KMS-11 (cell line): ENCODE data around the gene SV2C.

Source experiments
- H2AFZ ChIP-seq: fragments of 200-600 bp; sonication (generic); 2 replicates; pipeline ENCODE4 v1.6.1; 2016; ENCODE audit warnings: antibody characterized with exemption, mixed run types, low read depth
- H3K27ac ChIP-seq: fragments of 200-600 bp; sonication (generic); 2 replicates; pipeline ENCODE4 v1.6.1; 2016; ENCODE audit warnings: mild to moderate bottlenecking, mixed run types
- H3K27me3 ChIP-seq: fragments of 200-600 bp; sonication (generic); 2 replicates; pipeline ENCODE4 v1.6.1; 2017; ENCODE audit warnings: mild to moderate bottlenecking, low read depth, mixed run types, moderate library complexity; ENCODE audit not compliant: insufficient read depth
- H3K36me3 ChIP-seq: fragments of 200-600 bp; sonication (generic); 2 replicates; pipeline ENCODE4 v1.6.1; 2017; ENCODE audit warnings: mild to moderate bottlenecking, mixed run types; ENCODE audit not compliant: insufficient read depth
- H3K4me1 ChIP-seq: fragments of 200-600 bp; sonication (generic); 2 replicates; pipeline ENCODE4 v1.6.1; 2016; ENCODE audit warnings: mild to moderate bottlenecking, low read depth, mixed run types; ENCODE audit not compliant: poor library complexity, severe bottlenecking
- H3K4me2 ChIP-seq: fragments of 200-600 bp; sonication (generic); 2 replicates; pipeline ENCODE4 v1.7.0; 2016; ENCODE audit warnings: mild to moderate bottlenecking, mixed run types
- H3K4me3 ChIP-seq: fragments of 200-600 bp; sonication (generic); IDR thresholded peaks from 2 replicates; pipeline ENCODE4 v1.6.1; 2017; ENCODE audit warnings: low read depth, low read length, mixed read lengths; ENCODE audit not compliant: insufficient read depth
- H3K79me2 ChIP-seq: fragments of 200-600 bp; sonication (generic); 2 replicates; pipeline ENCODE4 v1.6.1; 2016; ENCODE audit warnings: low read depth, mixed run types; ENCODE audit not compliant: insufficient read depth
- H3K9ac ChIP-seq: fragments of 200-600 bp; sonication (generic); 2 replicates; pipeline ENCODE4 v1.6.1; 2016; ENCODE audit warnings: mild to moderate bottlenecking, mixed run types
- H4K20me1 ChIP-seq: fragments of 200-600 bp; sonication (generic); 2 replicates; pipeline ENCODE4 v1.6.1; 2016; ENCODE audit warnings: mild to moderate bottlenecking, mixed run types; ENCODE audit not compliant: insufficient read depth
- TF ChIP-seq, protein P1 (sequence below): fragments of 200-600 bp; sonication (generic); conservative IDR thresholded peaks from 2 replicates; pipeline ENCODE4 v1.6.1; 2017; ENCODE audit warnings: low read depth, mild to moderate bottlenecking, antibody characterized with exemption, low read length, moderate library complexity, mixed read lengths

Gene SV2C

DNA sequence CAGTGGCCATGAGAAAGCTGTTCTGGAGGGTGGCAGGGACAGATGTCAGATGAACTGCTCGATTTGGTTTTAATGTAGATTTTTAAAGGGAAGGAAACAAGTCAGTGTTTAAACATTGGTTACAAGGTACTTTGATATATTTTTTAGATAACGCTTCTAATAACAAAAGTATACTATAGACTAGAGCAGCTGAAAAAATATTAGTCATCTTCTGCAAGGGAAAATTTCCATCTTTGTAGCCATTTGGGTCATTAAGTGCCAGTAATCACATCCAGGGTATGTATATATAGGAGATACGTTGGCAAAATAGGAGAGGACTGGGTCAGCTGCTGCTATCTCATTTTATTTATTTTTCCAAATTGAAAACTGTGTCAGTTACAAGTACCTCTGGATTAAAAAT lies 69.0 kb downstream of the SV2C start:
- TF ChIP-seq, protein P1, sequence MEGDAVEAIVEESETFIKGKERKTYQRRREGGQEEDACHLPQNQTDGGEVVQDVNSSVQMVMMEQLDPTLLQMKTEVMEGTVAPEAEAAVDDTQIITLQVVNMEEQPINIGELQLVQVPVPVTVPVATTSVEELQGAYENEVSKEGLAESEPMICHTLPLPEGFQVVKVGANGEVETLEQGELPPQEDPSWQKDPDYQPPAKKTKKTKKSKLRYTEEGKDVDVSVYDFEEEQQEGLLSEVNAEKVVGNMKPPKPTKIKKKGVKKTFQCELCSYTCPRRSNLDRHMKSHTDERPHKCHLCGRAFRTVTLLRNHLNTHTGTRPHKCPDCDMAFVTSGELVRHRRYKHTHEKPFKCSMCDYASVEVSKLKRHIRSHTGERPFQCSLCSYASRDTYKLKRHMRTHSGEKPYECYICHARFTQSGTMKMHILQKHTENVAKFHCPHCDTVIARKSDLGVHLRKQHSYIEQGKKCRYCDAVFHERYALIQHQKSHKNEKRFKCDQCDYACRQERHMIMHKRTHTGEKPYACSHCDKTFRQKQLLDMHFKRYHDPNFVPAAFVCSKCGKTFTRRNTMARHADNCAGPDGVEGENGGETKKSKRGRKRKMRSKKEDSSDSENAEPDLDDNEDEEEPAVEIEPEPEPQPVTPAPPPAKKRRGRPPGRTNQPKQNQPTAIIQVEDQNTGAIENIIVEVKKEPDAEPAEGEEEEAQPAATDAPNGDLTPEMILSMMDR, result no peak
- Histone ChIP-seq H3K27ac (no peak overlapping the region), H3K4me3 (no peak overlapping the region), H3K9ac (no peak overlapping the region), H3K27me3 (no peaks in the 10 kb centered on the region), H4K20me1 (no peaks in the 10 kb centered on the region), H3K36me3 (no peaks in the 10 kb centered on the region), H3K79me2 (no peaks in the 10 kb centered on the region), H2AFZ (no peak overlapping the region), H3K4me1 (no peaks in the 10 kb centered on the region), H3K4me2 (no peak overlapping the region)

DNA sequence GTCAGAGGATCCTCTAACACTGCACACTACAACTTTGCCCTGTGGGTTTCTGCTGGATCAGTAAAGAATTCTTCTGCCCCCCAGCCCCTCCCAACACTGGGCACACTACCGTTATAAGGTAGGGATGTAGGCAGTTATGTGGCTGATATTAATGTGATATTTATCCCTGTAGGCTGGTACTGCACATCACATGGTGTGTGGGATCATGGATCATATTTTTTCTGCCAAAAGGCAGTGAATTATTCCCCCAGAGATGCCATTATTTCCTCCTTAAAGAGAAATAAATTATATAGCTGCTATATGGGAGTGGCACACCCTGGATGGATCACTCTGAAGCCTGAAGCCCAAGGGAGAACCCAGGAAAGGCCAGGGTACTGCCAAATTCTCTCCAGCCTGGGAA lies 69.5 kb downstream of the SV2C start:
- Histone ChIP-seq H3K9ac (no peak overlapping the region), H3K4me1 (no peaks in the 10 kb centered on the region), H3K27ac (no peak overlapping the region), H4K20me1 (no peaks in the 10 kb centered on the region), H3K36me3 (no peaks in the 10 kb centered on the region), H3K4me3 (no peak overlapping the region), H3K4me2 (no peak overlapping the region), H3K27me3 (no peaks in the 10 kb centered on the region), H2AFZ (no peak overlapping the region), H3K79me2 (no peaks in the 10 kb centered on the region)
- TF ChIP-seq, protein P1, result no peak

DNA sequence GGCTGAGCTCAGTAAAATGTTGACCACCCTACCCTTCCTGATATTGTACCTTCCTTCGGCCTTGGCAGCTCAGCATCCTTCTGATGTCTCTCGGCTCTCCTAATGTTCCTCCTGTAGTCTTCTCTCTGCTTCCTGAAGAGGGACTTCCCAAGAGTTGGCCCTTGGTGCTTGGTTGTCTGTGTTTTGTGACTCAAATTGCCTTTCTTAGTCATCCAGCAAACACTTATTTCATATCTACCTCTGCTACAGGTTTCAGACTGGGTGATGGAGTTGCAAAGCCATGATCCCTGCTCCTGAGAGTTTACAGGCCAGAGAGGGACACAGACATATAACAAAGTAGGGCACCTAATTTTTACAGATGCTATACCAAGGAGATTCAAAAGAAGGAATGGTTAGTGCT lies 70.1 kb downstream of the SV2C start:
- H3K4me1 ChIP-seq, result no peaks in the 10 kb centered on the region
- H3K27ac ChIP-seq, result no peak overlapping the region
- TF ChIP-seq, protein P1, result no peak
- no peak overlapping the region for H3K4me3 ChIP-seq
- H2AFZ ChIP-seq, result no peak overlapping the region
- no peaks in the 10 kb centered on the region for H3K36me3 ChIP-seq
- no peak overlapping the region for H3K9ac ChIP-seq
- no peak overlapping the region for H3K4me2 ChIP-seq
- H3K27me3 ChIP-seq, result no peaks in the 10 kb centered on the region
- H3K79me2 ChIP-seq, result no peaks in the 10 kb centered on the region
- H4K20me1 ChIP-seq, result no peaks in the 10 kb centered on the region

DNA sequence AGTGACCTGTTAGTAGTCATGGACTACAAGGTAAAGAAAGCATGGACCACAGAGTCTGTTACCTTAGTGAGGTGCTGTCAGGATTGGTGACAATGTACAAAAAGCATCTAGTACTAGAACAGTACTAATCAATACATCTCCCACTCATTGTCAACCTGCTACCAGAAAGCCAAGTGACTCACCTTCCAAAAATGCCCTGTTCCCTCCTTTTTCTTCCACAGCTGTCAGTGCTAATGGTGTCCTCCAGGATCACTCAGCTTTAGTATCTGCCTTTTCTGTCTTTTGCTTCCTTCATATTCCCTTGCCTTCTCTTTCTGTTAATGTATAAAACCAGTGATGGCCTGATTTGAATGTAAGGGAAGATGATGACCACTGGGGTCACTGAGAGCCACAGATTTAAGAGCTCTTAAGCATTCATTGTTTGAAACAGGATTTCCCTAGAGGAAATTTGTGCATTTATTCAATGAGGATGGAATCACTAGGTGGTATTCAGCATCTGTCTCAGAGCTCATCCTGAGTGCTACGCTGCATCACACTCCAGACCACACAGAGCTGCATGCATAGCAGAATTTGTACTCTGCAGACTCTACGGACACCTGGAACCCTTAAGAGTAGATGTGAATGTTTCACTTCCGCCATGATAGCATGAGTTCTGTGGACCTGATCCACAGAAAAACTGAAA lies 71.0 kb downstream of the SV2C start:
- Histone ChIP-seq H3K4me1 (no peaks in the 10 kb centered on the region), H3K27ac (no peak overlapping the region), H3K4me3 (no peak overlapping the region), H3K27me3 (no peaks in the 10 kb centered on the region), H3K4me2 (no peak overlapping the region), H4K20me1 (no peaks in the 10 kb centered on the region), H3K36me3 (no peaks in the 10 kb centered on the region), H2AFZ (no peak overlapping the region), H3K9ac (no peak overlapping the region), H3K79me2 (no peaks in the 10 kb centered on the region)
- TF ChIP-seq, protein P1, result no peak
